ENCODE measurements around the gene ZNF599.

ZNF599 gene

DNA sequence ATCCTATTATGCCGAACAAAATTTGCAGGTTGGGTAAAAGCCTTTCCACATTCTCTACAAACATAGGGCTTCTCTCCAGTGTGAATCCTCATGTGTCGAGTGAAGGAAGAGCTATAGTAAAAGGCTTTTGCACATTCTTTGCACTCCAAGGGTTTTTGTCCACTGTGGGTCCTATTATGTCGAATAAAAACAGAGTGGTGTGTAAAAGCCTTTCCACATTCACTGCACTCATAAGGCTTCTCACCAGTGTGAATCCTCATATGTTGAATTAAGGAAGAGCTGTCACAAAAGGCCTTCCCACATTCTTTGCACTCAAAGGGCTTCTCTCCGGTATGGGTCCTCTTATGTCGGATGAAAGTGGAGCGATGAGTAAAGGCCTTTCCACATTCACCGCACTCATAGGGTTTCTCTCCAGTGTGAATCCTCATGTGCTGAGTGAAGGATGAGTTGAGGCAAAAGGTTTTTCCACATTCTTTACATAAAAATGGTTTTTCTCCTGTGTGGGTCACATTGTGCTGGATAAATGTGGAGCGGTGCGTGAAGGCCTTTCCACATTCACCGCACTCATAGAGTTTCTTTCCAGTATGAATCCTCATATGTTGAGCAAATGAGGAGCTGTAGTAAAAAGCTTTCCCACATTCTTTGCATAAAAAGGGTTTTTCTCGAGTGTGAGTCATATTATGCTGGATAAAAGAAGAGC, 13.6 kb downstream of the ZNF599 start:
- TF ChIP-seq SIN3A (IDR thresholded peaks at IDR 0.05; ENCODE audit: borderline replicate concordance, insufficient read depth, low read length), result no peak
- TF ChIP-seq POLR2AphosphoS5 (IDR thresholded peaks at IDR 0.05; ENCODE audit: low read depth, low read length), result no peak
- TF ChIP-seq FOXP2 (optimal IDR thresholded peaks at IDR 0.05; ENCODE audit: borderline replicate concordance, extremely low read depth, extremely low read length, insufficient read depth), result no peak
- TF ChIP-seq, protein P1, sequence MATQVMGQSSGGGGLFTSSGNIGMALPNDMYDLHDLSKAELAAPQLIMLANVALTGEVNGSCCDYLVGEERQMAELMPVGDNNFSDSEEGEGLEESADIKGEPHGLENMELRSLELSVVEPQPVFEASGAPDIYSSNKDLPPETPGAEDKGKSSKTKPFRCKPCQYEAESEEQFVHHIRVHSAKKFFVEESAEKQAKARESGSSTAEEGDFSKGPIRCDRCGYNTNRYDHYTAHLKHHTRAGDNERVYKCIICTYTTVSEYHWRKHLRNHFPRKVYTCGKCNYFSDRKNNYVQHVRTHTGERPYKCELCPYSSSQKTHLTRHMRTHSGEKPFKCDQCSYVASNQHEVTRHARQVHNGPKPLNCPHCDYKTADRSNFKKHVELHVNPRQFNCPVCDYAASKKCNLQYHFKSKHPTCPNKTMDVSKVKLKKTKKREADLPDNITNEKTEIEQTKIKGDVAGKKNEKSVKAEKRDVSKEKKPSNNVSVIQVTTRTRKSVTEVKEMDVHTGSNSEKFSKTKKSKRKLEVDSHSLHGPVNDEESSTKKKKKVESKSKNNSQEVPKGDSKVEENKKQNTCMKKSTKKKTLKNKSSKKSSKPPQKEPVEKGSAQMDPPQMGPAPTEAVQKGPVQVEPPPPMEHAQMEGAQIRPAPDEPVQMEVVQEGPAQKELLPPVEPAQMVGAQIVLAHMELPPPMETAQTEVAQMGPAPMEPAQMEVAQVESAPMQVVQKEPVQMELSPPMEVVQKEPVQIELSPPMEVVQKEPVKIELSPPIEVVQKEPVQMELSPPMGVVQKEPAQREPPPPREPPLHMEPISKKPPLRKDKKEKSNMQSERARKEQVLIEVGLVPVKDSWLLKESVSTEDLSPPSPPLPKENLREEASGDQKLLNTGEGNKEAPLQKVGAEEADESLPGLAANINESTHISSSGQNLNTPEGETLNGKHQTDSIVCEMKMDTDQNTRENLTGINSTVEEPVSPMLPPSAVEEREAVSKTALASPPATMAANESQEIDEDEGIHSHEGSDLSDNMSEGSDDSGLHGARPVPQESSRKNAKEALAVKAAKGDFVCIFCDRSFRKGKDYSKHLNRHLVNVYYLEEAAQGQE (IDR thresholded peaks at IDR 0.05; ENCODE audit: insufficient read depth in 1 of 2, low read depth in 2 of 2, low read length in 2 of 2), result no peak
- TF ChIP-seq TAF1 (IDR thresholded peaks at IDR 0.05; ENCODE audit: borderline replicate concordance, insufficient read depth, low read length), result no peak

DNA sequence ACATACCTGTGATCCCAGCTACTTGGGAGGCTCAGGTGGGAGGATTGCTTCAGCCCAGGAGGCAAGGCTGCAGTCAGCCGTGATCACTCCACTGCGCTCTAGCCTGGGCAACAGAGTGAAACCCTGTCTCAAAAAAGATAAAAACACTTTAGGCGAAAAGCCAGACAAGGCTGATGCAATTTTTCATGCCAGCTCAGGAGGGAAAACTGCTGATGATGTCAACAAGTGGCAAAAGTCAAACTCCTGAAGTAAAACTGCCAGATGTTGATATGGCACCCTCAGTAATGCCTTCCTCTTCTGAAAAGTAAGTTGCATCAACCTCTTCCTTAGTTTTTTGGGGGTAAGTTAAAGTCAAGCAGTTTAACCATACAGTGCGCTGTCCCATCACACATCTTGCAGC, 15.6 kb downstream of the ZNF599 start:
- no peak for TF ChIP-seq FOXP2 (optimal IDR thresholded peaks at IDR 0.05; ENCODE audit: borderline replicate concordance, extremely low read depth, extremely low read length, insufficient read depth)
- TF ChIP-seq TAF1 (IDR thresholded peaks at IDR 0.05; ENCODE audit: borderline replicate concordance, insufficient read depth, low read length), result no peak
- TF ChIP-seq, protein P1 (IDR thresholded peaks at IDR 0.05; ENCODE audit: insufficient read depth in 1 of 2, low read depth in 2 of 2, low read length in 2 of 2), result no peak
- no peak for TF ChIP-seq POLR2AphosphoS5 (IDR thresholded peaks at IDR 0.05; ENCODE audit: low read depth, low read length)
- no peak for TF ChIP-seq SIN3A (IDR thresholded peaks at IDR 0.05; ENCODE audit: borderline replicate concordance, insufficient read depth, low read length)

DNA sequence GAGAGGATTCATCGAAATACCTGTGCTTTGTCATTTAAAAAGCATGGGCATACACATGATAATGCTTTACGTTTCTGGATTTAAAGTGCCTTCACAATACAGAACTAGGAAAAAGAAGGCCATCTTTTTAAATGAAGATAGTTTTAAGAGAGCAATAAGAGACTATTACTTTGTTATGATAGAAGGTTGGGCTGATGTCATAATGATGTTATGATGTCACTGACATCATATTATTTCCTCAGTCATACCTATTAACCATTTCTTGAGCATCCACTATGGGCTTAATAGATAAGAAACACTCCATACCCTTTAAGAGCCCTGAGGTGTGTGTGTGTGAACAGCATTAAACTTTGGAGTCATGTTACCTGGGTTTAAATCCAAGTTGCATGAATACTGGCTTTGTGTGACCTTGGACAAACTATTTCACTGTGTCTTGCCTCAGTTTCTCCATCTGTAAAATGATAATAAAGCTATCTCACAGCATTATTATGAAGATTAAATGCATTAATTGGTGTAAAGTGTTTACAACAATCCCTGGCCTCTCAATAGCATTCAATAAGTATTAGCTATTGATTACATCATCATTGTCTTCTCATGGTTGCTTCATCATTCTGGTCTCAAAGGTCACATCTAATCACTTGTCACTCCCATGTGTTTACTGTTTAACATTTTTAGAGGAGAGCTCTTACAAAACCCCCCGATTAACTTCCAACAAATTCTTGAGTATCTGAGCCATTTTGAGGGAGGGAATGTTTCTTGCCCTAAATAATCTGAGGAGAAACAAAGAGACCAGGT, 27.9 kb downstream of the ZNF599 start:
- TF ChIP-seq FOXP2 (optimal IDR thresholded peaks at IDR 0.05; ENCODE audit: borderline replicate concordance, extremely low read depth, extremely low read length, insufficient read depth) (no peak), SIN3A (IDR thresholded peaks at IDR 0.05; ENCODE audit: borderline replicate concordance, insufficient read depth, low read length) (no peak), TAF1 (IDR thresholded peaks at IDR 0.05; ENCODE audit: borderline replicate concordance, insufficient read depth, low read length) (no peak), POLR2AphosphoS5 (IDR thresholded peaks at IDR 0.05; ENCODE audit: low read depth, low read length) (no peak)
- TF ChIP-seq, protein P1 (IDR thresholded peaks at IDR 0.05; ENCODE audit: insufficient read depth in 1 of 2, low read depth in 2 of 2, low read length in 2 of 2), result no peak

DNA sequence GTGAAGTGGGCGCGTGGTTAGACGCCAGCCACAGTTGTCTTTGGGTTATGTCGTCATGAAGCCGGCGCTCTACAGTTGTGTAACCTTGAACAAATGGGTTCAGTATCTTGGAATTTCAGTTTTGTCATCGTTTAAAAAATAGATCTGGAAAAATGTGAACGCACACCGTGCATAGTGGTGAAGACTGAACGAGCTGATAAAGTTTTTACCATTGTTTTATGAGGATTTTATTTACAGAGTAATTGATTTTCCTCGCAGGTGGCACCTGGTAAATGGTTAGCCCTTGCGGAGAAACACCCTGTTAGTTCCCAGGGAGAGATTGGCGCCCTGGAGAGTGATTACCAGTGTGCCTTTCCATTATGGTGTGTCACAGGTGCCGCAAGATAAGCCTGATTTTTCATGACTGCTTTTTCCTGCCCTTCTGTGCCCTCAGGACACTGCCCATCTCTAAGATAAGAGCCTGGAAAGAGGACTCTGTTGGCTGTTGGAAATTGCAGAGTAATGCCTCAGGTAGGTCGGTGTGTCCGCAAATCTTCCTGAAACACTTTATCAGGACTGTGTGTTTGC, 38.4 kb downstream of the ZNF599 start:
- TF ChIP-seq, protein P1 (IDR thresholded peaks at IDR 0.05; ENCODE audit: insufficient read depth in 1 of 2, low read depth in 2 of 2, low read length in 2 of 2), result no peak
- no peak for TF ChIP-seq FOXP2 (optimal IDR thresholded peaks at IDR 0.05; ENCODE audit: borderline replicate concordance, extremely low read depth, extremely low read length, insufficient read depth)
- TF ChIP-seq POLR2AphosphoS5 (IDR thresholded peaks at IDR 0.05; ENCODE audit: low read depth, low read length), result no peak
